Raji (cell line): ENCODE results near the gene WDR35.

ENCODE experiments used
- POLR2A ChIP-seq: IDR thresholded peaks from 2 replicates; pipeline ENCODE4 v1.6.1; 2011; ENCODE audit warnings: low read depth, low read length, control low read depth; ENCODE audit not compliant: insufficient read depth

WDR35 gene

GRCh38 chr2:19875280-19875679 is 114.6 kb downstream of the WDR35 start:
- no peak for TF ChIP-seq POLR2A

GRCh38 chr2:19874726-19875125 is 115.2 kb downstream of the WDR35 start:
- no peak for TF ChIP-seq POLR2A

GRCh38 chr2:19873014-19873413 is 116.9 kb downstream of the WDR35 start:
- no peak for TF ChIP-seq POLR2A

GRCh38 chr2:19872302-19872701 is 117.6 kb downstream of the WDR35 start:
- TF ChIP-seq POLR2A = no peak

GRCh38 chr2:19871836-19872235 is 118.1 kb downstream of the WDR35 start:
- no peak for TF ChIP-seq POLR2A

- no peak for TF ChIP-seq POLR2A
These were observed 119.1 kb downstream of the WDR35 start for GRCh38 chr2:19870792-19871191.

- TF ChIP-seq POLR2A = no peak
These were observed 121.0 kb downstream of the WDR35 start for GRCh38 chr2:19868701-19869580.

- no peak for TF ChIP-seq POLR2A
These were observed 121.7 kb downstream of the WDR35 start for GRCh38 chr2:19868224-19868623.

GRCh38 chr2:19866771-19867170 is 123.1 kb downstream of the WDR35 start:
- TF ChIP-seq POLR2A = no peak

- no peak for TF ChIP-seq POLR2A
These were observed 124.8 kb downstream of the WDR35 start for GRCh38 chr2:19865151-19865550.

- TF ChIP-seq POLR2A = no peak
These were observed 125.5 kb downstream of the WDR35 start for GRCh38 chr2:19864381-19864780.

- TF ChIP-seq POLR2A = no peak
These were observed 126.4 kb downstream of the WDR35 start for GRCh38 chr2:19863303-19864041.

- no peak for TF ChIP-seq POLR2A
These were observed 128.1 kb downstream of the WDR35 start for GRCh38 chr2:19861813-19862212.
